ENCODE measurements around the gene BAIAP3.
"Not testable (repeated sequence)": the region's sequence is repeated elsewhere in the genome, so short reads cannot be mapped to it uniquely, and the experiment has no call there.

Gene BAIAP3

GRCh38 chr16:1317479-1318267 is 15.8 kb upstream of the BAIAP3 start:
- DNase-seq: no peak

DNA sequence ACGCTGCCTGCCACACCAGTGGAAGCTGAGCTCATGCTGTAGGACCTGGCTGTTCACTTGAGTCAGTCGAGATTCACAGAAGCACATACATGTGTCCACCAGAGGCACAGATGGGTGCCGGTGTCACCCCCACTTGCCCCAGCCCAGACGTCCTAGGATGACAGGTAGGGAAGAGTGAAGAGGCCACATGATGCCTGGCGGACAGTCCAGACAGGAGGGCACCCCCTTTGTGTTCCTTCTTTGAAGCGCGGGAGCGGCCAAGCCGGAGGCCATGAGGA is 15.2 kb upstream of the BAIAP3 start:
- no peak for DNase-seq

DNA sequence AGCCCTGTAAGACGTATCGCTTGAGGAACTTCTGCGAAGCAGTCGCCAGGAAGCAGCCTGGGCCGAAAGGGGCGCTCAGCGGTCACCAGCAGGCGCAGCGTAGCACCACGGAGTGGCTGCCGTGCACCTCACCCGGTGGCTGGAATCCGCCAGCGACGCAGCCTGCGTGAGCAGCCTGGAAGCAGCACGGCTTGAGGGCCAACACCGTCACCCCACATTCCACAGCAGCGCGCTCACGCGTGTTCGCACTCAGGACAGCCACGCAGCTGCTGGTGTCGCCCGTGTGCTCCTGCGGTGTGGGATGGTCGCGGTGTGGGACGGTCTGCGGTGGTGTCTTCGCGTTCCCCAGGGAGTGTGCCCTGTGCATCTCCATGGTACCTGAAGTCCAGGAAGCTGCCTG is 14.4 kb upstream of the BAIAP3 start:
- DNase-seq: no peak

DNA sequence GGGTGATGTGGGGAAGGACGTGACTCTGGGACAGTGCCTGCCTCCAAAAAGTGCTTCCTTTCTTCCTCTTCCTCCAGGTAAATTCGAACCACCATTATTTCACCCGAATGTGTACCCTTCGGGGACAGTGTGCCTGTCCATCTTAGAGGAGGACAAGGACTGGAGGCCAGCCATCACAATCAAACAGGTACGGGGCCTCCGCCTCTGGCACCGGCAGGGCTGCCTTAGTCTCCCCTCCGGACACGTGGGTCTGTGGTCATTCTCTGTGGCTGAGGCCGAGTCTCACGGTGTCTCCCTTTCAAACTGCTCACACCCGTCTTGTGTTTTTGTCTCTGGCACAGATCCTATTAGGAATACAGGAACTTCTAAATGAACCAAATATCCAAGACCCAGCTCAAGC is 13.3 kb upstream of the BAIAP3 start:
- DNase-seq: no peak

- no peak for DNase-seq
These were observed 12.7 kb upstream of the BAIAP3 start for GRCh38 chr16:1320658-1321240.

DNA sequence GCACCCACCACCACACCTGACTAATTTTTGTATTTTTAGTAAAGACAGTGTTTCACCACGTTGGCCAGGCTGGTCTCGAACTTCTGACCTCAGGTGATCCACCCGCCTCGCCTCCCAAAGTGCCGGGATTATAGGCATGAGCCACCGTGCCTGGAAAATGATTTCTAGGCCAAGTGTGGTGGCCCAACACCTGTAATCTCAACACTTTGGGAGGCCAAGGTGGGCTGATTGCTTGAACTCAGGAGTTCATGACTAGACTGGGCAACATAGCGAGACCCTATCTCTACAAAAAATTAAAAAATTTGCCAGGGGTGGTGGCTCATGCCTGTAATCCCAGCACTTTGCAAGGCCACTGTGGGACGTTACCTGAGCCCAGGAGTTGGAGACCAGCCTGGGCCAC is 11.0 kb upstream of the BAIAP3 start:
- DNase-seq: no peak

DNA sequence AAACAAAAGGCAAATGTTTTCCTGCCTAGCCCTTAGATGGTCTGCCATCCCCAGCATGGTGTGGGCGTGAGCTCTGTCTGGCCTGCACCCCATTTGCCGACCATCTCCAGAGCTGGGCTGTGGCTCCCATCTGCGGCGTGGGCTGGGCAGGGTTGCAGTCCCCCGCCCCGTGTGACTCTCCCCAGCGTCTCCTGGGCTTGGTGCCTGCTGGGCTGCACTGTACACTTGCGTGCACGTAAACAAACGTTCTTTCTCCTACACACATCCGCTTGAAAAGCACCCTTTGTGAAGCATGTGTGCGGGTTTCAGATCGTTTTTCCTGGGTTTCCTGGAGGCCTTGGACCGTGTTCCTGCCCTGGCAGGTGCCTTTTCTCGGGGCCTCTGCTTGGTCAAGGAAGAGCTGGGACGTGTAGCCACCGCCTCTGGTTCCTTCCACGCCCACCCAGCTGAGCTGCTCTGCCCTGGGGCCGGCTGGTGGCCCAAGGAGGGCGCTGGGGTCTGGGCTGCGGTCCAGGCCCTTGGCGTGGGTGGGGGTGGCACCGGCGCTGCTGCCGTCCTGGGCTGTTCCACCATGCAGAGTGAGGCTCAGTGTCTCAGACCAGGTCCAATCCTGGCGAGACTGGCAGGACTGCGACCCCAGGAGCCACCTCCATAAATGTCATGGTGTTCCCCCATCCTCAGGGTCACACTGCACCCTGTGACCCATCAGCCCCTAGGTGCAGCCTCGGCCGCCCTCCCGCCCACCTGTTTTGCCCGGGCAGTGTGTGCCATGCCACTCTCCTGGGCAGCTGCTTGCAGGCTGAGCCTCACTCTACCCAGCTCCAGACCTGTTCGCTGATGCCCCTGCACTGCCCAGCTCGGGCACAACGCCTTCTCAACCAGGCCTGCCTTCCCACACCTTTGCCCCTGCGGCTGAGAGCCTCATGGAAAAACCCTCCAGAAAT is 9.9 kb upstream of the BAIAP3 start:
- DNase-seq: no peak

GRCh38 chr16:1324286-1324826 is 9.1 kb upstream of the BAIAP3 start:
- no peak for DNase-seq

- DNase-seq: no peak
These were observed 8.2 kb upstream of the BAIAP3 start for GRCh38 chr16:1325261-1325660.

GRCh38 chr16:1325673-1326371 is 7.6 kb upstream of the BAIAP3 start:
- DNase-seq: no peak

GRCh38 chr16:1326391-1326790 is 7.1 kb upstream of the BAIAP3 start:
- no peak for DNase-seq

- DNase-seq: no peak
These were observed 6.4 kb upstream of the BAIAP3 start for GRCh38 chr16:1326946-1327618.

DNA sequence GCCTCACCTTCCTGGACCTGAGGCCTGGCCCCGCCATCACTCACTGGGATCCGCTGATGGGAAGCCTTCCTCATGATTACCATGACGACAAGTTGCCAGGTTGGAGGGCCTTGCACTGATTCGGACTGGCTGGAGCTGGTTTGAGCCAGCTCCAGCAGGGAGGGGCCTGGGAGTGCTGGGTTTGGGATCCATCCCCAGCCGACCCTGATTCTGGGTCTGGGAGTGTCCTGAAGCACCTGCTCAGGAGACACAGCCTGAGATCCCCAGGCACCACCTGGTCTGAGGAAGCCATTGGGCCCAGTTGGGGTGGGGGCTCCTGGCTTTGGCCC is 5.9 kb upstream of the BAIAP3 start:
- no peak for DNase-seq

GRCh38 chr16:1328136-1328535 is 5.3 kb upstream of the BAIAP3 start:
- not testable (repeated sequence) for DNase-seq

- DNase-seq: not testable (repeated sequence)
These were observed 4.5 kb upstream of the BAIAP3 start for GRCh38 chr16:1328961-1329360.

DNA sequence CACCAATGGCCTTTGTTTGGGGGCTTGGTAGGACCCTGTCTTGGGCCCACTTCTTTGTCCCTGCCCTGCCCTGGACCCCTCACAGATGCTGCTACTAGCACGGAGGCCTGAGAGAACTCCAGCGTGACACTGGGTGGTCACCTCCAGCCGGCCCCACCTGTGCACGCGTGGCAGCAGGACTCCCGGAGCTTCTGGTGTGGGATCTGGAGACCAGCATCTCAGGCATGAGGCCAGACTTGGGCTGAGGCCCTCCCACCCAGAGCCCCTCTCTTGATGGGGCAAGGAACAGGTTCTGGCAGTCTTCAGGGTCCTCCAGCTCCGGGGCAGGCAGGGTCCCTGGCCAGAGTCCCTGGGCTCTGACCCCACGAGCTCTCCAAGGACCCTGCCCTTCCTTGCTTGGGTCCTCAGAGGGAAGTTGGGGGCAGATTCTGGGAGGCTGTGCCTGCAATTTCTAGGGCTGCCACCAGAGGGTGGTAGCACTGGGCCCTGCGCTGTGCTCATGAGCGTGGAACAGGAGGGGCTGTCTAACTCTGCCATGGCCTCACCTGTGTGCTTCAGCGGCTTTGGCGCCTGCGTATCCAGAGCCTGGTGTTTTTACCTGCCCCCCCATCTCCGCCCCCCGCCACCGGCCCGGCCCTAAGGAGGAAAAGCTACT is 3.1 kb upstream of the BAIAP3 start:
- peak; percentile 36 for DNase-seq

- DNase-seq: no peak
These were observed 2.3 kb upstream of the BAIAP3 start for GRCh38 chr16:1330931-1331711.

GRCh38 chr16:1331712-1332617 is 1.5 kb upstream of the BAIAP3 start:
- no peak for DNase-seq

- no peak for DNase-seq
These were observed 762 bp upstream of the BAIAP3 start for GRCh38 chr16:1332618-1333148.

All from stimulated activated CD4-positive, alpha-beta T cell treated with anti-CD3 and anti-CD28 coated beads, Interleukin-1b, Interleukin-23, amount 100 ng/mL, for 48 hours (primary cell).